ENCODE results near the gene ATG7.

DNA sequence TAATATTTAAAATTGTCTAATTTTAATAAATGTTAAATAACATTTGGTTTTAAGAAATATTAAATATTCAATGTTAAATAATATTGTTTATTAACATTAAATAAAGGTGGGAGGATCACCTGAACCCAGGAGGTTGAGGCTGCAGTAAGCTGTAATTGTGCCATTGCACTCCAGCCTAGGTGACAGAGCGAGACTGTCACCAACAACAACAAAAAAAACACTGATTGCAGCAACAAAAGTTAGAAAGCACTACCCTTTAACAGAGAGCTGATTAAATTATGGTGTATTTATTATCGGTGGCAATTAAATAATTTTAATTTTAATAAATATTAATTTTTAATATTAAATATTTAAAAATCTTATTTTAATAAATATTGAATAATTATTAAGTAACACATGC lies 152.1 kb downstream of the ATG7 start:
- TF ChIP-seq POLR2AphosphoS5 (IDR thresholded peaks at IDR 0.05; ENCODE audit: low read depth, low read length) (no peak), POLR2A (IDR thresholded peaks at IDR 0.05; ENCODE audit: low read depth, low read length) (no peak)

All from GM12892 (cell line).